SK-N-SH (cell line): ENCODE measurements around the gene CLIC4. TPM values are rescaled to one million over a fixed set of nuclear protein-coding genes. Genes with fewer than 3 reads are reported as not detected.
"Not testable (repeated sequence)": the region's sequence is repeated elsewhere in the genome, so short reads cannot be mapped to it uniquely, and the experiment has no call there.

Source experiments
- CTCF ChIA-PET: fragments of 300-600, 350-600 bp; formaldehyde crosslinking; extraction: SDS; loops from one replicate; lab custom pipeline; 2021; lab: Yijun Ruan, JAX
- POLR2A ChIA-PET: fragments of 350-600 bp; sonication (Branson Sonifier 250); formaldehyde crosslinking; extraction: SDS; loops from one replicate; lab custom pipeline; 2020; ENCODE audit warnings: antibody characterized with exemption, inconsistent platforms; lab: Yijun Ruan, JAX
- DNase-seq: peaks from one replicate; pipeline ENCODE4 v3.0.0; 2012
- H2AFZ ChIP-seq: fragments of 200-600 bp; sonication (generic); 2 replicates; pipeline ENCODE4 v1.8.1; 2016; ENCODE audit warnings: antibody characterized with exemption, mild to moderate bottlenecking, low read depth
- H3F3A ChIP-seq: fragments of 200-600 bp; sonication (generic); replicated peaks from 2 replicates; pipeline ENCODE3; 2016; ENCODE audit warnings: antibody characterized with exemption, mild to moderate bottlenecking; ENCODE audit not compliant: insufficient read depth
- H3K27ac ChIP-seq, 2 experiments: fragments of 200-500 bp in 1 of 2; fragments of 200-600 bp in 1 of 2; sonication (Bioruptor generic) in 1 of 2; sonication (generic), shearing (Covaris generic) in 1 of 2; 2 replicates each; pipeline versions ENCODE4 v1.5.1 to v1.6.1; 2014 to 2016; ENCODE audit warnings: low read depth in 2 of 2, inconsistent platforms in 1 of 2, low read length in 1 of 2, mild to moderate bottlenecking in 1 of 2, mixed read lengths in 1 of 2
- H3K27me3 ChIP-seq: fragments of 200-600 bp; sonication (generic), shearing (Covaris generic); 2 replicates; pipeline ENCODE4 v1.6.1; 2016; ENCODE audit warnings: mixed run types; ENCODE audit not compliant: insufficient read depth
- H3K36me3 ChIP-seq, 2 experiments: fragments of 200-500 bp in 1 of 2; fragments of 200-600 bp in 1 of 2; sonication (Bioruptor generic) in 1 of 2; sonication (generic) in 1 of 2; replicated peaks in 1 of 2; 2 replicates each; pipeline versions ENCODE3 to v1.5.1; 2014 to 2016; ENCODE audit warnings: low read length in 1 of 2, mild to moderate bottlenecking in 1 of 2; ENCODE audit not compliant: insufficient read depth in 2 of 2, control insufficient read depth in 1 of 2
- H3K4me1 ChIP-seq, 2 experiments: fragments of 200-500 bp in 1 of 2; fragments of 200-600 bp in 1 of 2; sonication (Bioruptor generic) in 1 of 2; sonication (generic), shearing (Covaris generic) in 1 of 2; 2 replicates each; pipeline versions ENCODE4 v1.5.1 to v1.6.1; 2014 to 2016; ENCODE audit warnings: low read depth in 1 of 2, low read length in 1 of 2, mixed run types in 1 of 2; ENCODE audit not compliant: insufficient read depth in 2 of 2, control insufficient read depth in 1 of 2
- H3K4me2 ChIP-seq: fragments of 200-600 bp; sonication (generic), shearing (Covaris generic); 2 replicates; pipeline ENCODE4 v1.6.1; 2017; ENCODE audit warnings: mixed run types
- H3K4me3 ChIP-seq, 2 experiments: fragments of 200-500 bp in 1 of 2; fragments of 200-600 bp in 1 of 2; sonication (Bioruptor generic) in 1 of 2; sonication (generic), shearing (Covaris generic) in 1 of 2; 2 replicates each; pipeline versions ENCODE4 v1.5.1 to v1.8.1; 2014 to 2016; ENCODE audit warnings: low read depth in 2 of 2, inconsistent platforms in 1 of 2, low read length in 1 of 2, mild to moderate bottlenecking in 1 of 2, mixed read lengths in 1 of 2, moderate library complexity in 1 of 2
- H3K79me2 ChIP-seq: fragments of 200-600 bp; sonication (generic); 2 replicates; pipeline ENCODE4 v1.8.1; 2017; ENCODE audit warnings: mild to moderate bottlenecking; ENCODE audit not compliant: insufficient read depth
- H3K9ac ChIP-seq: fragments of 200-600 bp; sonication (generic); 2 replicates; pipeline ENCODE4 v1.6.1; 2017; ENCODE audit warnings: mixed run types
- H3K9me2 ChIP-seq: fragments of 200-600 bp; sonication (generic); 2 replicates; pipeline ENCODE4 v1.6.1; 2017; ENCODE audit warnings: mixed run types
- H3K9me3 ChIP-seq: fragments of 200-600 bp; sonication (generic); 2 replicates; pipeline ENCODE4 v1.6.1; 2017; ENCODE audit warnings: mixed run types, mild to moderate bottlenecking, moderate library complexity
- H4K20me1 ChIP-seq: fragments of 200-600 bp; sonication (generic); 2 replicates; pipeline ENCODE4 v1.6.1; 2017; ENCODE audit warnings: mild to moderate bottlenecking, mixed run types; ENCODE audit not compliant: insufficient read depth
- CHD2 ChIP-seq: fragments of 150-350 bp; IDR thresholded peaks from 2 replicates; pipeline ENCODE4 v1.6.1; 2018; ENCODE audit warnings: low read length; ENCODE audit not compliant: partially characterized antibody
- CTCF ChIP-seq: fragments of 200-600 bp; sonication (generic); IDR thresholded peaks from 2 replicates; pipeline ENCODE4 v1.6.1; 2017; ENCODE audit warnings: antibody characterized with exemption, mild to moderate bottlenecking, moderate library complexity
- EP300 ChIP-seq, 2 experiments: IDR thresholded peaks; 2 replicates each; pipeline versions ENCODE4 v1.4.0 to v1.6.1; 2012; ENCODE audit warnings: borderline replicate concordance in 1 of 2, low read depth in 1 of 2, low read length in 1 of 2
- GABPA ChIP-seq: IDR thresholded peaks from 2 replicates; pipeline ENCODE4 v1.4.0; 2012; ENCODE audit warnings: low read depth, mild to moderate bottlenecking
- IRF3 ChIP-seq: fragments of 150-350 bp; IDR thresholded peaks from 2 replicates; pipeline ENCODE4 v1.6.1; 2016; ENCODE audit warnings: mild to moderate bottlenecking, low read depth, low read length
- MEF2A ChIP-seq: IDR thresholded peaks from 2 replicates; pipeline ENCODE4 v1.4.0; 2012; ENCODE audit warnings: low read depth, borderline replicate concordance
- MXI1 ChIP-seq: IDR thresholded peaks from 2 replicates; pipeline ENCODE4 v1.6.1; 2012; ENCODE audit warnings: mild to moderate bottlenecking, low read depth, low read length, improper control_type of control experiment
- NFIC ChIP-seq: IDR thresholded peaks from 2 replicates; pipeline ENCODE4 v1.4.0; 2012; ENCODE audit warnings: borderline replicate concordance
- RAD21 ChIP-seq: IDR thresholded peaks from 2 replicates; pipeline ENCODE4 v1.6.1; 2012; ENCODE audit warnings: mild to moderate bottlenecking, low read length
- SMC3 ChIP-seq: IDR thresholded peaks from 2 replicates; pipeline ENCODE4 v1.6.1; 2012; ENCODE audit warnings: low read depth, low read length, improper control_type of control experiment
- TCF12 ChIP-seq: IDR thresholded peaks from 2 replicates; pipeline ENCODE4 v1.4.0; 2012
- ZBTB33 ChIP-seq: IDR thresholded peaks from 2 replicates; pipeline ENCODE4 v1.4.0; 2012; ENCODE audit warnings: low read depth, borderline replicate concordance
- WGBS: methylation state at CpG from one replicate; pipeline ENCODE4 v1.1.6; 2017; ENCODE audit warnings: low lambda C conversion rate; 5-methylcytosine and 5-hydroxymethylcytosine counted together
- polyA plus RNA-seq, 3 experiments: library from polyadenylated mRNA; depleted of rRNA; stranded (reverse); fragments of >200 nt; gene quantifications; 2 replicates each; pipeline ENCODE4 v1.2.3, GENCODE V29; 2012

The CLIC4 gene
- polyA plus RNA-seq, 1 of the 3 experiments (the other 2 are of a cell fraction) = 66.4 TPM

GRCh38 chr1:24779689-24780464 is 34.6 kb downstream of the CLIC4 start:
- no peaks in the 10 kb centered on the region for H3K27me3 ChIP-seq
- no peak overlapping the region for H3K27ac ChIP-seq
- H3F3A ChIP-seq = peaks cover 20% of the 10 kb centered on the region
- no peak for DNase-seq
- H3K36me3 ChIP-seq = peaks cover 0 to 20% of the 10 kb centered on the region in 2 experiments
- WGBS = 97% methylated on average over 5 of the region's 5 CpGs
- peaks cover 85% of the 10 kb centered on the region for H4K20me1 ChIP-seq
- H3K4me2 ChIP-seq = no peak overlapping the region
- ChIA-PET POLR2A (no interaction called here), CTCF (interaction anchor here (0.6 to 1.3 kb wide), 5 partner anchors 8 to 51 kb away, joined by 3 read pairs; no protein-coding TSS in a partner anchor)
- peaks cover 100% of the 10 kb centered on the region for H3K79me2 ChIP-seq
- H3K4me3 ChIP-seq = no peak overlapping the region
- no peak overlapping the region for H2AFZ ChIP-seq
- H3K9me3 ChIP-seq = no peaks in the 10 kb centered on the region
- peaks cover 3 to 40% of the 10 kb centered on the region in 2 experiments; a peak in 2 of 4 replicates for H3K4me1 ChIP-seq
- TF ChIP-seq RAD21 (peak; percentile 52), MXI1 (no peak), CTCF (peak; percentile 26)
- H3K9me2 ChIP-seq = no peaks in the 10 kb centered on the region
- no peak overlapping the region for H3K9ac ChIP-seq

GRCh38 chr1:24780626-24781025 is 35.4 kb downstream of the CLIC4 start:
- H3K9ac ChIP-seq, H3K27ac ChIP-seq, H3K9me3 ChIP-seq, POLR2A ChIA-PET, H3K9me2 ChIP-seq, DNase-seq, H2AFZ ChIP-seq, H3K27me3 ChIP-seq, H3K4me3 ChIP-seq, H3K4me2 ChIP-seq: not testable (repeated sequence)
- CTCF ChIA-PET = interaction anchor here (0.8 to 1.3 kb wide), 2 partner anchors 10 to 37 kb away, joined by 3 read pairs; no protein-coding TSS in a partner anchor
- Histone ChIP-seq H4K20me1 (peaks cover 92% of the 10 kb centered on the region), H3K4me1 (peaks cover 3 to 36% of the 10 kb centered on the region in 2 experiments; a peak in 2 of 4 replicates), H3F3A (peaks cover 20% of the 10 kb centered on the region), H3K36me3 (peaks cover 0 to 20% of the 10 kb centered on the region in 2 experiments), H3K79me2 (peaks cover 100% of the 10 kb centered on the region)
- WGBS = 100% methylated on average over 8 of the region's 8 CpGs

- no peak overlapping the region for H3K4me2 ChIP-seq
- DNase-seq = no peak
- H3K4me3 ChIP-seq = no peak overlapping the region
- no peaks in the 10 kb centered on the region for H3K9me3 ChIP-seq
- WGBS = 98% methylated on average over 2 of the region's 2 CpGs
- H3K4me1 ChIP-seq = peaks cover 3 to 38% of the 10 kb centered on the region in 2 experiments; a peak in 2 of 4 replicates
- peaks cover 25% of the 10 kb centered on the region for H3F3A ChIP-seq
- no peak overlapping the region for H3K9ac ChIP-seq
- peaks cover 80% of the 10 kb centered on the region for H4K20me1 ChIP-seq
- H3K27me3 ChIP-seq = no peaks in the 10 kb centered on the region
- CTCF ChIA-PET = interaction anchor here (1.3 kb wide), 1 partner anchor 94 kb away, joined by 3 read pairs; no protein-coding TSS in a partner anchor
- peaks cover 0 to 15% of the 10 kb centered on the region in 2 experiments for H3K36me3 ChIP-seq
- peaks cover 100% of the 10 kb centered on the region for H3K79me2 ChIP-seq
- H3K9me2 ChIP-seq = no peaks in the 10 kb centered on the region
- POLR2A ChIA-PET = no interaction called here
- no peak overlapping the region for H3K27ac ChIP-seq
- H2AFZ ChIP-seq = no peak overlapping the region
- TF ChIP-seq NFIC = no peak
- TF ChIP-seq IRF3 = no peak
- no peak for TF ChIP-seq ZBTB33
- no peak for TF ChIP-seq SMC3
- no peak for TF ChIP-seq RAD21
- no peak for TF ChIP-seq GABPA
- no peak for TF ChIP-seq MXI1
- no peak for TF ChIP-seq CTCF
- TF ChIP-seq MEF2A = no peak
- TF ChIP-seq TCF12 = no peak
- TF ChIP-seq EP300 (IDR thresholded peaks at IDR 0.05; ENCODE audit: borderline replicate concordance in 1 of 2, low read depth in 1 of 2, low read length in 1 of 2) = no peak
- no peak for TF ChIP-seq CHD2
Measured at GRCh38 chr1:24782689-24783088, 37.4 kb downstream of the CLIC4 start.
